ENCODE data around the gene EPS15. TPM values are rescaled to one million over a fixed set of nuclear protein-coding genes. Genes with fewer than 3 reads are reported as not detected.

EPS15 gene
- total and polyA plus RNA-seq, 2 of the 13 experiments (the other 11 are each of a cell fraction or from before 2014, with no cell fraction given): 14.3 to 19.3 TPM

DNA sequence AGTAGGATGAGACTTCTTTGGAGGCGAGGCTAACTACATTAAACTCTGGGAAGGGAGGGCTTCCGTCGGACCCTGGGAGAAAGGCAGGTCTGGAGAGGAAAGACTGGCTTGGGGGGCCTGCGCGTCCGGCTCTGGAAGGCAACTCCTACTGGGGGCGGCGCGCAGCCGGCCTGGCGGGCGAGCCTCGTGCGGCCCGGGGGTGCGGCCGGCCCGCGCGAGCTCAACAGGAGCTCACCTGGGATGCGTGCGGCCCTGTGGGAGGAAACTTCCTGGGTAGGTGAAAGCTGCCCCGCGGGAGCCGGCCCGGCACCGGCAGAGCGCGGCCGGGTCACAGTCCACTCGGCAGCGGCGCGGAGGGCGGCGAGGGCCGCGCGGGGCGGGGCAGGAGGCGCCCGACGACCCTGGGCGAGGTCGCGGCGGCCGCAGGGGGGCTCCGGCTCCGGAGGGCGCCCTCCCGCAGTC lies 449 bp downstream of the EPS15 start (continued):
- TF ChIP-seq, protein P1, sequence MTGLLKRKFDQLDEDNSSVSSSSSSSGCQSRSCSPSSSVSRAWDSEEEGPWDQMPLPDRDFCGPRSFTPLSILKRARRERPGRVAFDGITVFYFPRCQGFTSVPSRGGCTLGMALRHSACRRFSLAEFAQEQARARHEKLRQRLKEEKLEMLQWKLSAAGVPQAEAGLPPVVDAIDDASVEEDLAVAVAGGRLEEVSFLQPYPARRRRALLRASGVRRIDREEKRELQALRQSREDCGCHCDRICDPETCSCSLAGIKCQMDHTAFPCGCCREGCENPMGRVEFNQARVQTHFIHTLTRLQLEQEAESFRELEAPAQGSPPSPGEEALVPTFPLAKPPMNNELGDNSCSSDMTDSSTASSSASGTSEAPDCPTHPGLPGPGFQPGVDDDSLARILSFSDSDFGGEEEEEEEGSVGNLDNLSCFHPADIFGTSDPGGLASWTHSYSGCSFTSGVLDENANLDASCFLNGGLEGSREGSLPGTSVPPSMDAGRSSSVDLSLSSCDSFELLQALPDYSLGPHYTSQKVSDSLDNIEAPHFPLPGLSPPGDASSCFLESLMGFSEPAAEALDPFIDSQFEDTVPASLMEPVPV (CRISPR knock-in tag; IDR thresholded peaks at IDR 0.05): peak; percentile 34; the same call in 1 of the 2 replicates
- no peak for TF ChIP-seq MAFG (CRISPR knock-in tag; IDR thresholded peaks at IDR 0.05)
- TF ChIP-seq ZNF253 (CRISPR knock-in tag; IDR thresholded peaks at IDR 0.05; ENCODE audit: borderline replicate concordance): no peak
- TF ChIP-seq ZNF777 (CRISPR knock-in tag; IDR thresholded peaks at IDR 0.05): peak; percentile 60; the same call in 1 of the 2 replicates
- TF ChIP-seq ZNF749 (CRISPR knock-in tag; IDR thresholded peaks at IDR 0.05; ENCODE audit: borderline replicate concordance): peak; percentile 36; the same call in 1 of the 2 replicates
- no peak for TF ChIP-seq NFKBIZ (CRISPR knock-in tag; IDR thresholded peaks at IDR 0.05)
- TF ChIP-seq GTF2F1 (IDR thresholded peaks at IDR 0.05; ENCODE audit: low read length): no peak
- TF ChIP-seq POLR2G (IDR thresholded peaks at IDR 0.05; ENCODE audit: low read depth, low read length): peak; percentile 36; the same call in 1 of the 2 replicates
- TF ChIP-seq BRCA1 (CRISPR knock-in tag; IDR thresholded peaks at IDR 0.05): no peak
- TF ChIP-seq ZNF572 (CRISPR knock-in tag; IDR thresholded peaks at IDR 0.05): no peak
- TF ChIP-seq, protein P2, sequence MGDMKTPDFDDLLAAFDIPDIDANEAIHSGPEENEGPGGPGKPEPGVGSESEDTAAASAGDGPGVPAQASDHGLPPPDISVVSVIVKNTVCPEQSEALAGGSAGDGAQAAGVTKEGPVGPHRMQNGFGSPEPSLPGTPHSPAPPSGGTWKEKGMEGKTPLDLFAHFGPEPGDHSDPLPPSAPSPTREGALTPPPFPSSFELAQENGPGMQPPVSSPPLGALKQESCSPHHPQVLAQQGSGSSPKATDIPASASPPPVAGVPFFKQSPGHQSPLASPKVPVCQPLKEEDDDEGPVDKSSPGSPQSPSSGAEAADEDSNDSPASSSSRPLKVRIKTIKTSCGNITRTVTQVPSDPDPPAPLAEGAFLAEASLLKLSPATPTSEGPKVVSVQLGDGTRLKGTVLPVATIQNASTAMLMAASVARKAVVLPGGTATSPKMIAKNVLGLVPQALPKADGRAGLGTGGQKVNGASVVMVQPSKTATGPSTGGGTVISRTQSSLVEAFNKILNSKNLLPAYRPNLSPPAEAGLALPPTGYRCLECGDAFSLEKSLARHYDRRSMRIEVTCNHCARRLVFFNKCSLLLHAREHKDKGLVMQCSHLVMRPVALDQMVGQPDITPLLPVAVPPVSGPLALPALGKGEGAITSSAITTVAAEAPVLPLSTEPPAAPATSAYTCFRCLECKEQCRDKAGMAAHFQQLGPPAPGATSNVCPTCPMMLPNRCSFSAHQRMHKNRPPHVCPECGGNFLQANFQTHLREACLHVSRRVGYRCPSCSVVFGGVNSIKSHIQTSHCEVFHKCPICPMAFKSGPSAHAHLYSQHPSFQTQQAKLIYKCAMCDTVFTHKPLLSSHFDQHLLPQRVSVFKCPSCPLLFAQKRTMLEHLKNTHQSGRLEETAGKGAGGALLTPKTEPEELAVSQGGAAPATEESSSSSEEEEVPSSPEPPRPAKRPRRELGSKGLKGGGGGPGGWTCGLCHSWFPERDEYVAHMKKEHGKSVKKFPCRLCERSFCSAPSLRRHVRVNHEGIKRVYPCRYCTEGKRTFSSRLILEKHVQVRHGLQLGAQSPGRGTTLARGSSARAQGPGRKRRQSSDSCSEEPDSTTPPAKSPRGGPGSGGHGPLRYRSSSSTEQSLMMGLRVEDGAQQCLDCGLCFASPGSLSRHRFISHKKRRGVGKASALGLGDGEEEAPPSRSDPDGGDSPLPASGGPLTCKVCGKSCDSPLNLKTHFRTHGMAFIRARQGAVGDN (CRISPR knock-in tag; IDR thresholded peaks at IDR 0.05): peak; percentile 40; the same call in 1 of the 2 replicates
- peak; percentile 59; the same call in 1 of the 2 replicates for TF ChIP-seq ATF7-NPFF (CRISPR knock-in tag; IDR thresholded peaks at IDR 0.05; ENCODE audit: low read depth)
- TF ChIP-seq, protein P3, sequence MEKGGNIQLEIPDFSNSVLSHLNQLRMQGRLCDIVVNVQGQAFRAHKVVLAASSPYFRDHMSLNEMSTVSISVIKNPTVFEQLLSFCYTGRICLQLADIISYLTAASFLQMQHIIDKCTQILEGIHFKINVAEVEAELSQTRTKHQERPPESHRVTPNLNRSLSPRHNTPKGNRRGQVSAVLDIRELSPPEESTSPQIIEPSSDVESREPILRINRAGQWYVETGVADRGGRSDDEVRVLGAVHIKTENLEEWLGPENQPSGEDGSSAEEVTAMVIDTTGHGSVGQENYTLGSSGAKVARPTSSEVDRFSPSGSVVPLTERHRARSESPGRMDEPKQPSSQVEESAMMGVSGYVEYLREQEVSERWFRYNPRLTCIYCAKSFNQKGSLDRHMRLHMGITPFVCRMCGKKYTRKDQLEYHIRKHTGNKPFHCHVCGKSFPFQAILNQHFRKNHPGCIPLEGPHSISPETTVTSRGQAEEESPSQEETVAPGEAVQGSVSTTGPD (CRISPR knock-in tag; IDR thresholded peaks at IDR 0.05): no peak
- no peak for TF ChIP-seq TRIM24 (CRISPR knock-in tag; IDR thresholded peaks at IDR 0.05)
- TF ChIP-seq, protein P4, sequence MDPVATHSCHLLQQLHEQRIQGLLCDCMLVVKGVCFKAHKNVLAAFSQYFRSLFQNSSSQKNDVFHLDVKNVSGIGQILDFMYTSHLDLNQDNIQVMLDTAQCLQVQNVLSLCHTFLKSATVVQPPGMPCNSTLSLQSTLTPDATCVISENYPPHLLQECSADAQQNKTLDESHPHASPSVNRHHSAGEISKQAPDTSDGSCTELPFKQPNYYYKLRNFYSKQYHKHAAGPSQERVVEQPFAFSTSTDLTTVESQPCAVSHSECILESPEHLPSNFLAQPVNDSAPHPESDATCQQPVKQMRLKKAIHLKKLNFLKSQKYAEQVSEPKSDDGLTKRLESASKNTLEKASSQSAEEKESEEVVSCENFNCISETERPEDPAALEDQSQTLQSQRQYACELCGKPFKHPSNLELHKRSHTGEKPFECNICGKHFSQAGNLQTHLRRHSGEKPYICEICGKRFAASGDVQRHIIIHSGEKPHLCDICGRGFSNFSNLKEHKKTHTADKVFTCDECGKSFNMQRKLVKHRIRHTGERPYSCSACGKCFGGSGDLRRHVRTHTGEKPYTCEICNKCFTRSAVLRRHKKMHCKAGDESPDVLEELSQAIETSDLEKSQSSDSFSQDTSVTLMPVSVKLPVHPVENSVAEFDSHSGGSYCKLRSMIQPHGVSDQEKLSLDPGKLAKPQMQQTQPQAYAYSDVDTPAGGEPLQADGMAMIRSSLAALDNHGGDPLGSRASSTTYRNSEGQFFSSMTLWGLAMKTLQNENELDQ (CRISPR knock-in tag; IDR thresholded peaks at IDR 0.05; ENCODE audit: borderline replicate concordance): no peak
- TF ChIP-seq ZIK1 (CRISPR knock-in tag; IDR thresholded peaks at IDR 0.05; ENCODE audit: borderline replicate concordance, low read depth): peak; percentile 27; the same call in 1 of the 2 replicates
- TF ChIP-seq ZNF589 (CRISPR knock-in tag; conservative IDR thresholded peaks at IDR 0.05): no peak
- TF ChIP-seq ZNF678 (CRISPR knock-in tag; IDR thresholded peaks at IDR 0.05): no peak
- peak; percentile 5 for TF ChIP-seq RBM39 (IDR thresholded peaks at IDR 0.05; ENCODE audit: low read depth, low read length, poor library complexity, severe bottlenecking)
- no peak for TF ChIP-seq ZNF501 (CRISPR knock-in tag; IDR thresholded peaks at IDR 0.05)
